HG03095 (cell line): Measurements from ENCODE around the gene GSE1.

ENCODE experiments used
- ATAC-seq: cut with Tn5 transposase; IDR thresholded peaks from one replicate; pipeline ENCODE4 v1.9.1; 2021; ENCODE audit warnings: moderate library complexity; ENCODE audit not compliant: unreplicated experiment

GSE1 gene

GRCh38 chr16:85616607-85617321, 3.6 kb downstream of the GSE1 start:
- ATAC-seq, result no peak

GRCh38 chr16:85617948-85618347, 4.8 kb downstream of the GSE1 start:
- ATAC-seq, result no peak

DNA sequence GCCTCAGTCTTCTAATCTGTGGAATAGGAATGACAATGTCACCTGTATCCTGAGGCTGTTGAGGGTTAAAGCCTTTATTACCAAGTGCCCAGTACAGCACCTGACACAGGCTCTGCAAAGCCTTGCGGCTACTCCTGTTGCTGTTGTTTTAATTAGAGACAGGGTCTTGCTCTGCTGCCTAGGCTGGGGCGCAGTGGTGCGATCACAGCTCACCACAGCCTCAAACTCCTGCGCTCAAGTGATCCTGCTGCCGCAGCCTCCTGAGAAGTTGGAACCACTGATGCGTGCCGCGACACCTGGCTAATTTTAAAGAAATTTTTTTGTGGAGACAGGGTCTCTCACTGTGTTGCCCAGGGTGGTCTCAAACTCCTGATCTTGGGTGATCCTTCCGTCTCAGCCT, 5.4 kb downstream of the GSE1 start:
- ATAC-seq, result no peak

DNA sequence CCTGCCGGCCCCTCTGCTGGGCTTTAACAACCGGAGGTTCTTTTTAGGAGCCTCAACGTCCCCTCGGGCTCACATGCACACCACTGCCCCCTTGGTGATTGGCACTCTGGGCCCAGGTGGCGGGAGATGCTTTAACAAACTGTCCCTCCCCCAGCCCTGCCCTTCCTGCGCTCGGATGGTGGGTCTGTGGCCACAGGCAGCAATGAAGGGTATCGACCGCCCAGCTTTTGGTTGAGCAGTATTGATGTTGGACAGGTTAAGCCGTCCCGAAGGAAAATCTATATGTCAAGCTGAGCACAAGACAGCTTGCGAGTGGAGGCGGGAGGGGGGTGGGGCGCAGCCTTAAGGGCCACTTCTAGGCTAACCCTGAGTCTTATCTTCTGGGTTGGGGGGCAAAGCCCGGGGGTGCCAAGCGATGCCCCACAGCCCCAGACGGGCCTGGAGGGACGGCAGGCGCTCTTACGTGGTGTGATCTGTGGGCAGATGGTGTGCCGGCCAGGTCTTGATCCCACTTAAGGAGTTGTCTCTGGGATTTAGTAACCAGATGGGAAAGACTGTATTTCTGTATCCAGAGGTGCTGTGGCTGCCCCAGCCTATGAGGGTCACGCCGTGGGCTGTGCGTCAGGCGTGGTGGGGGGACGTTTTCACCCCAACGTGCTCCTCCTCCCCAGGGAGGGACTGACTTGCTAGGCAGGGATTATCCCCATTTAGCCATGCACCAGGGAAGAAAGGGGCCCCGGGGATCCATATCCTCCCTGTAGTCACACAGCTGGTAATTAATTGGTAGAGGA, 6.2 kb downstream of the GSE1 start:
- no peak for ATAC-seq

DNA sequence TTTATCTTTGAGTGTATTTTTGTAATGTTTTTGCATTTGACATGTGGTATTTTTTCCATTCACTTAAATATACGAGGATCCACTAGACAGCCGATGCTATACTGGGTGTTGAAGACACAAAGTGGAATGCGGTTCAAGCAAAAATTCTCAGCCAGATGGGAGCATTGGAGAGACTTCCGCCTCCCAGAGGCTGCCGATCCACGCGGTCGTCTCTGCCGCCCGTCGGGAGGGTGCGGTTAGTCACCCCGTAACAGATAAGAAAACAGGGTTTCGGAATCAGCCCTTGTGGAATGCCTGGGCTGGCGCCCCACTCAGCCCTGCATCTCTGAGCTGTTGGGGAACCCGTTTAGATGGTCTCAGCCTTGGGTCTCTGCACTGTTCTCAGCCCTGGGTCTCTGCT, 7.3 kb downstream of the GSE1 start:
- ATAC-seq, result no peak

GRCh38 chr16:85621698-85622428, 8.7 kb downstream of the GSE1 start:
- no peak for ATAC-seq

DNA sequence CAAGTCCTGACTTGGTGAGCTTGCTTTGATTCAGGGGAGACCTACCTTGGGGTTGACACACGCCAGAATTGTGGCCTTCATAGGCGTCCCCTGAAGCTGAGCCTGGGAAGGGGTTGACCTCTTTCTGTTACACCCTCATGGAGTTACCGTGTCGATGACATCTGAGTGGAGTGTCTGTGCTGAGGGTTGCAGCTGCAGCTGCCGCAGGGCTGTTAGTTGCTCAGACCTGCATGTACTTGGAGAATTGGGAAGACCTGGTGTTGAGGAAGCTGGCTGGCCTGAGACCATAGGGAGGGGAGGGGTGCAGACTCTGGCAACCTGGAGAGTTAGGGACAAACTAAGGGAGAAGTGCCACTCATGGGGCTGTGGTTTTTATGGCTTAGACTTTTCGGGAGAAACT, 9.6 kb downstream of the GSE1 start:
- ATAC-seq, result no peak

GRCh38 chr16:85623250-85623649, 10.1 kb downstream of the GSE1 start:
- no peak for ATAC-seq

DNA sequence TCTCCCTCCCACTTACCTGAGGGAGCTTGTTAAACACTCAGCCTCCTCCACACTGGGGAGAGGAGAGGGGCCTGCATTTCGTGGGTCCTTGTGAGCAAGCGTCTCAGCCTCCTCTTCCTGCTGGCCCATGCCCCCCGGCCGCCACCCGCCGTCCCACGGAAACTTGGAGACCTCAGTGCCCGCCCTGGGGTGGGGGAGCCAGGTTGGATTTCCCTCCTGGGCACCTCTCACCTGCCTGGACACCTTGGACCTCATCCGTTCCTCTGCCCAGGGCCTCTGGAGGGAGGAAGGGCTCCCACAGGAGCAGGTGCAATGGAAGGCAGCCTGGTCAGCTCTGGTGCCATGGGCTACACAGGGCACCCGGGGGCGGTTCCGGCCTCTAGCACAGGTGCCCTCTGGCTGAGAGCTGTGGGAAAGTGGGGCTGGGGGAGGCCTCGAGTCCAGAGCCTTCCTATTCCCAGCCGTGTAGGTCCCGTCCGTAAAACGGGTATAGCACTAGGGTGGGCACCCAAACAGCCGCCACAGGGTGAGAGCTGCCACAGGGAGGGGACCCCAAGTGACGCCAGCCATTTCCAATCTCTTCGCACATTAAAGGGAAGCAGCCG, 11.0 kb downstream of the GSE1 start:
- ATAC-seq, result no peak

DNA sequence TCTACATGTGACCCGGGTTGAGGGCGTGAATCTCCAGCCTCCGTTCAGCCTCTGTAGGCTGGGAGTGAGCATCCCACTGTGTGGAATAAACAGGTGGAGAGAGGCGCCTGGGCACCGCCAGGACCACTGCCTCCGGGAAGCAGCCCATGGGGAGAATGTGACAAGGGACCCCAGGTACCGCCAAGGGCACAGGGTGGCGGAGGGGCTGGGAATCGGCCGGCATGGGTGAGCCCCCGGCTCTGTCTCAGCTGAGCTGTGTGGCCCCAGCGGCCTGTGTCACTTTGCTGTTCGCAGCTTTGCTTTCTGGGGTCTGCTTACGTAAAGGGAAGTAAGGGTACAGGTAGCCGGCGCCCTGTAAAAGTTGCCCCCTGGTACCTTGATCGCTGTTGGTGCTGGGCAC, 11.5 kb downstream of the GSE1 start:
- ATAC-seq, result no peak

- no peak for ATAC-seq
Observed at GRCh38 chr16:85625053-85625452, 11.9 kb downstream of the GSE1 start.

DNA sequence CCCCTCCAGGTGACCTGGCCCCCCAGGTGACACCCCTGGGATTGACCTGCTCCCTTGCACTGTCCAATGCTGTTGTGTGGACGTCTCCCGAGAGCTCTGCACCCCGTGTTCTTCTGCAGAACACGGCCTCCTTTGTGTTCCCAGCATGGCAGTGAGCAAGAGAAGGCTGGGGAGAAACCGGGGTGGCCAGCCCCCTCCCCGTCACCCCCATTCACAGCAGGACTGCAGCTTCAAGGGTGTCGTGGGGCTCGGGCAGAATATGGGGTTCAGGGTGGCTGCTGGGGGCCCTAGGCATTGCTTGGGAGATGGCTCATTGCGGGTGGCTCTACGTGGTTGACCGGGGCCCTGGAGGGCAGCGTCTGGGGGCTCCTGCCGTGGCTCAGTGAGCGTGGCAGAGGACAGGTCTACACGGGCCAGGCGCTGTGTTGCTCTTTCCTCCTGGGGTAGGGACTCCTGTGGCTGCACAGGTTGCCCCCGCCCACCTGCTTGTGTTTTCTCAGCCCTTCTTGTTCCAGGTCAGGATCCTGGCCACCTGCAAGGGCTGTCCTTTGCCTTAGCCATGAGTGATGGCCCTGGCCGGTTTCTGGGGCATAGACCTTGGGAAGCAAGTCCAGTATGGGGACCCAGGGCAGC, 12.5 kb downstream of the GSE1 start:
- ATAC-seq, result no peak

GRCh38 chr16:85626191-85626981, 13.3 kb downstream of the GSE1 start:
- ATAC-seq, result no peak

DNA sequence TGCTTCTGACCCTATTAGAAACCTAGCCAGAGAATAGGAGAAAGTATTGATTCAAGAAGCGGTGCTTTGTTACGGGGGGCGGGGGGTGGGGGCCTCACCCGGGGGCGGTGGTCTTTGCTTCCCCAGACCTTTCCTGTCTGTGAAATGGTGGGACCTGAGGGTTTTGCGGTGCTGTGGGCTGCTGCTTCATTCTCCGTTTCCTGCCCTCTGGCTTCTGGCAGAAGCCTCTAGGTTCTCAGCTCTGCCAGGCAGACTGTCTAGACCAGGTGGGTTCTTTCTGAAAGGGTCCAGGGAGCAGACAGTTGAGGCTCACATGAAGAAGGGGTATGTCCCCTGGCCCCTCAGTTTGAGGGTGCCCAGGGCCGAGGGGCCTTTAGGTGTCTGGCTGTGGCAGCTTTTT, 14.0 kb downstream of the GSE1 start:
- no peak for ATAC-seq

- ATAC-seq, result no peak
Observed at GRCh38 chr16:85627526-85628264, 14.6 kb downstream of the GSE1 start.

GRCh38 chr16:85628265-85628556, 15.1 kb downstream of the GSE1 start:
- ATAC-seq, result no peak

DNA sequence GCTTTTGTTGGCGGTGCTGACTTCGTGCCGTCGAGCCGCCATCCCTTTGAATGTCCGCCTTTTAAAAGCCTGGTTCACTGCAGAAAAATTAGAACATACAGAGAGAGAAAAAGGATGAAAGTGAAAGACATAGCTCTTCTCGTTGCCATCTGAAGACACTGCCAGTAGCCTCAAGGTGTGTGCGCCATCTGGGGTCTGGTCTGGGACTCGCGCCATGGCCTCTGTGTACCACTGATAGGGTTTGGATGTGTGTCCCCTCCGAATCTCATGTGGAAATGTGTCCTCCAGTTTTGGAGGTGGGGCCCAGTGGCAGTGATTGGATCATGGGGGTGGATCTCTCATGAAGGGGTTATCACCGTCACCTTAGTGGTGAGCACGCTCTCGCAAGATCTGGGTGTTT, 15.5 kb downstream of the GSE1 start:
- no peak for ATAC-seq

GRCh38 chr16:85629326-85629725, 16.2 kb downstream of the GSE1 start:
- ATAC-seq, result no peak

DNA sequence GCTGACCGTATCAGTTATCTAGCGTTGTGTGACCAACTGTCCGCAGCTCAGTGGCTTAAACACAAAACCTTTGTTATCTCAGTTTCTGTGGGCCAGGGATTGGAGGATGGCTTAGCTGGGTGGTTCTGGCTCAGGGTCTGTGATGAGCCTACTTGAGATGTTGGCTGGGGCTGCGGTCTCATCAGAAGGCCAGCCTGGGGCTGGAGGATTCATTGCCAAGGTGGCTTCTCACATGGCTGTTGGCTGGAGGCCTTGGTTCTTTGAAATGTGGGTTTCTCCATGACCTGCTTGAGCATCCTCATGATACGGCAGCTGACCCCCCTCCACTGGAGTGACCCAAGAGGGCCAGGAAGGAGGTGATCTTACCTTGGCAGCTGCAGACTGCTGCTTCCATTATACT, 16.7 kb downstream of the GSE1 start:
- no peak for ATAC-seq

DNA sequence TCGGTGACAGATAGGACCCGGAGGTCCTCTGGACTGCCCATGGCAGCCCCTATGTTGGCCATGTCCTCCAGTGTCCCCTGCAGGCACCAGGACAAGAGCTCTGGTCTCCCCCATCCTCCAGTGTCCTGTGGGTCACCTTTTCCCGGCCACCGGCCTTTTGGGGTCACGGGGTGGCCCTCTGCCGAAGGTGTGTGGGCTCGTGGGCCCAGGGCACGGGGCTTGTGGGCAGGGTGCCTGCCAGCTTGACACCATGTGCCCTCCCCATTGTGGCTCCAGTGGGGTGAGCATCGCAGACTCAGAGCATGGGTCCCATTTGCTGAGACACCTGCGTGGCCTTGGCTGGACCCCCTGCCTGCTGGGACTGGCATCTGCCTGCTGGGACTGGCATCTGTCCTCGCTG, 18.1 kb downstream of the GSE1 start:
- no peak for ATAC-seq
